Fibroblast of skin of left biceps (primary cell): ENCODE data around the gene SNX10.

Experiments
- DNase-seq, 2 experiments: peaks; one replicate each; pipeline ENCODE4 v3.0.0-alpha.2; 2013; ENCODE audit warnings: low read depth in 2 of 2

The SNX10 gene

DNA sequence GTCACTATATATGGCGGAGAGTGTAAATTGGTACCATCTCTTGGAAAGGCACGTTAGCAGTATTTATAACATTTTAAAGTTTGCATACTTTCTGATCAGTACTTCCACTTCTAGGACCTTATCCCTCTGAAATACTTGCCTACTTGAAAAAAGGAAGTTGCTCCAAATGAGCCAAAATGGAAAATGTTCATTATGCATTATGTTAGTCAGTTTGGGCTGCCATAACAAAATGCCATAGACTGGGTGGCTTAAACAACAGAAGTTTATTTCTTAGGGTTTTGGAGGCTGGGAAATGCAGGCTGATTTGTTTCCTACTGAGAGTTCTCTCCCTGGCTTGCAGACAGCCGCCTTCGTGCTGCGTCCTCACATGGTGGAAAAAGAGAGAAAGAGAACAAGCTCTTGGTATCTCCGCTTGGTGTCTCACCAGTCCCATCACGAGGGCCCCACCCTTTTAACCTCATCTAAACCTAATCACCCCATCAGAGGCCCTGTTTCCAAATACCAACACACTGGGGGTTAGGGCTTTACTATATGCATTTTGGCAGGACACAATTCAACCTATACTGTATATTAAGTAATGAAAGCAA is 6.9 kb downstream of the SNX10 start:
- no peak for DNase-seq

DNA sequence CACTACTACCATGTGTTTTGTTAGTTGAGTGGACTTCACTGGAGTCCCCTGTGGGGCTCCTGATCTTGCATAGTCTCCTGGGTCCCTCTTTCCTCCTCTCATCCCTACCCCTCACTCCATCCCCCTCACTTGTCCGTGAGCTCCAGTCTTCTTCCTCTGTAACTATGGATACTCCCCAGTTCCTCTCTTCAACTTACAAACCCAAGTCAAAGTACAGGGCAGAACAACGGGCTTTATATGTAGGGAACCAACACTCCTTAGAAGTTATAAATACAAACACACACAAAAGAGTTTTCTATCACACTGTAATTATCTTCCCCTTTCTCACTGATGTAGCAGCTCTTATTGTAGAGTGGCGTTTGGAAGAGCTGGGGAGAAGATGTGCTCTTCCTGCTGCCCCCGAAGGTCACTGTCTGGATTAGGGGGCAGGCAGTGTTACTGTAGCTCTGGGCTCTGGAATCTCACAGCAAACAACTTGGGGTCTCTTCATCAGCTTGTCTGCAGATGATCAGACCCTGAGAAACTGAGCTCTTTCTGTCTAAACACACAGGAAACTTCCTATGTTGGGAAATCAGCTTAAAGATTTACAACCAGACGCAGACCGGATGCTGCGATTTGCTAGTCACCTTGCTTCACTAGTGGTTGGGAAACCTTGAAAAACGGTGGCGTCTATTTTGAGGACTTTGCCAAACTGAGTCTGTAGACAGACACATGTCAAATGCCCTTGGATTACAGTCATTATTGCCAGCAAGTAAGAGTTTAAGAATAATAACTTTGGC is 13.6 kb downstream of the SNX10 start:
- DNase-seq, result no peak

DNA sequence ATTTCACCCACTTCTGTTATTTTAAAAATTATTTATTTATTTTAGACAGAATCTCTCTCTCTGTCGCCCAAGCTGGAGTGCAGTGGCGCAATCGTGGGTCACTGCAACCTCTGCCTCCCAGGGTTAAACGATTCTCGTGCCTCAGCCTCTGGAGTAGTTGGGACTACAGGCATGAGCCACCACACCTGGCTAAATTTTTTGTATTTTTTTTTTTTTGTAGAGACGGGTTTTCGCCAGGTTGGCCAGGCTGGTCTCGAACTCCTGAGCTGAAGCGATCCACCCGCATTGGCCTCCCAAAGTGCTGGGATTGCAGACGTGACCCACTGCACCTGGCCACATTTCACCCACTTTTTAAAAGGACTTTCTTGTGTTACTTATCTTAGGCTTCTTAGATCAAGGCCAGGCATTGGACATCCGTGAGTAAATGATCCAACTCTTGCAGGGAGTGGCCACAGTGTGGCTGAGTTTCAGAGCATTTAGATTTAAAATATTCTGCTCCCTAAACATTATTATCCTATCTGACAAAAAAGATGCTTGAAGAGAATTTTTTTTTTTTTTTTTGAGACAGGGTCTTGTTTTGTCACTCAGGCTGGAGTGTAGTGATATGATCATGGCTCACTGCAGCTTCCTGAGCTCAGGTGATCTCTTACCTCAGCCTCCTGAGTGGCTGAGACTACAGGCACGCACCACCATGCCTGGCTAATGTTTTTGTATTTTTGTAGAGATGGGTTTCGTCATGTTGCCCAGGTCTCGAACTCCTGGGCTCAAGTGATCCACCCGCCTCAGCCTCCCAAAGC is 14.4 kb downstream of the SNX10 start:
- DNase-seq, result no peak

DNA sequence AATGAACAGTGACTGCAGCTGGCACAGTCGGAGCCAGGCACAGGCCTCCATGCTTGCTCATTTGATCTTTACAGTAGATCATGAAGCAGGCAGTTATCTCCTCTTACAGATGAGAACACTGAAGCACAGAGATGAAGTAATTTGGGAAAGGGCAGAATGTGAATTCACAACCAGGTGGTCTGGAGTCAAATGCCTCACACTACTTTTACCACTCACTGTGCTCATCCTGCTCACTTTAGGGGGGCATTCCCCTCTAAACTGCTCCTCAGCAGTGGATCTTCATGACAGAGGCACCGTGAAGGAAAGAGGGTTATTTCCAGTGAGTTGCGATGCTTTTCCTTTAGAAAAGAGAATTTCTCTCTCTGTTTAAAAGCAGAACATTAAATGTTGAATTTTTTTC is 15.1 kb downstream of the SNX10 start:
- DNase-seq, result no peak

DNA sequence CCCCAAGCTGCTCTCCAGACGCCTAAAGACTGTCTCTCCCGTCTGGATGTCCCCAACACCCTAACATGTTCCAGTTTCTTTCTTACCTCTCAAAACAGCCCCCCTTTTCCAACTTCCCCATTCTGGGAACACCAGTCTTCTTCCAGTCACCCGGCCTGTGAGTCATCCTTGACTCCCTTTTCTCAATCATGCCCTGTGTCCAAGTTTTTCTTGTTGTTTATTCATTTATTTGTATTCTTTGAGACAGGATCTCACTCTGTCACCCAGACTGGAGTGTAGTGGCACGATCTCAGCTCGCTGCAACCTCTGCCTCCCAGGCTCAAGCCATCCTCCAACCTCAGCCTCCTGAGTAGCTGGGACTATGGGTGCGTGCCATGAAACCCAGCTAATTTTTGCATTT is 15.6 kb downstream of the SNX10 start:
- DNase-seq, result no peak

DNA sequence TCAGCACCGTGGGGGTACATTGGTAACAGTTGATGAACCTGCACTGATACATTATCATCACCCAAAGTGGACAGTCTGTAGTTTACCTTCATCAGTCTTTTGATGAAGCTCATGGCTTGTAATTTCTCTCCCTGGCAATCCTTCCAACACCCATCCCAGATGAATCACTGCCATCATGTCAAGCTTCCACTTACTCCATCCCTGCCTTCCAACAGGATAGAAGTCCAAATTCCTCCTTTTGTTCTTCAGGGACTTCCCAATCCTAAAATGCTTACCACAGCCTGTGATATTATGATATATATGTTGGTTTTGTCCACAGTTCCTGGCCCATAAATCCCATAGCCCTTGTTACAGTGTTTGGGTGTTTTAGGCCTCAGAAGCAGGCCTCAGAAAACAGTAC is 16.1 kb downstream of the SNX10 start:
- no peak for DNase-seq

DNA sequence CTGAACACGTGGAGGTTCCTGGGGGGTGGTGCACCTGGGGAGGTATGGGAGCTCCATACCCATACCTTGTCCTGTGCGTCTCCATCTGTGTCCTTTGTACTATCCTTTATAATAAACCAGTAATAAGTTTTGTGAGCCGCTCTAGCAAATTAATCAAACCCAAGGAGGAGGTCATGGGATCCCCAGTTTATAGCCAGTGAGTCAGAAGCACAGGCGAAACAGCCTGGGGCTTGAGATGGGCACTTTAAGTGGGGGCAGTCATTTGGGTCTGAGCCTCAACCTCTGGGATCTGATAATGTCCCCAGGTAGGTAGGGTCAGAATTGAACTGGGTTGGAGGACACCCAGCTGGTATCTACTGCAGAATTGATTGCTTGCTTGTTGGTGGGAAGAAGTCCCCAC is 16.9 kb downstream of the SNX10 start:
- no peak for DNase-seq

DNA sequence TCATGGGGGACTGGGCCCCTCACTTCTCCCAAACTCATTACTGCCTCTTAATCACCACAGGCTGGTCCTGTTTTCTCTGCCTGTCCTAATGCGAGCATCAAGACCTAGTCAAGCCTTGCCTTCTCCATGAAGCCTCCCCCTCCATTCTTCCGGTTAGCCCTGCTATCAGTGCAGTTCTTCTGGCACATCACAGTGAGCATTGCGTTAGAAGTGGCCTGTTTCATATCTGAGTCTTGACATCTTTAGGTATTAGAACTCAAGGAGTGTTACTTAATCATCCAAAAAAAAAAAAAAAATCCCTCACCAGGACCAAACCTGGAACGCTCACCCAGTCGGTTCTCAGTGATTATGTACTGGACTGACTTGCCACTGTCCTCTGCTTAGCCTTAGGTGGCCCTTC is 17.4 kb downstream of the SNX10 start:
- DNase-seq, result no peak

DNA sequence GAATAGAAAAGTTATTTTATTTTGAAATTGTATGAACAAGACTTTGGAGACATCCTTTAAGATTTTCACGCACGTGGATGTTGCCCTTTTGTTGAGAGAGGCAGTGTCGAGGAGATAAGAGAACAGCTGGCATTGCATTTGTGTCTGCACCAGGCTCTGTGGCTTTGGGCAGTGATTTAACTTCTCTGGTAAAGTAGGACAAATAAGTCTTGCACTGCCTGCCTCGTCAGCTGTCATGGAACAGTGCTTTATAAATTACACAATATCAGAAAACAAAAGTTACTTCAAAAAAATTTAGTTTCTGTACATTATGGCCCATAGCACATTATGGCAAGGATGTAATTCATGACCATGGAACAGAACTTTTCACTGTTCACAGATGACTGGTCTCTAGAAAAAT is 20.1 kb downstream of the SNX10 start:
- DNase-seq, result no peak

DNA sequence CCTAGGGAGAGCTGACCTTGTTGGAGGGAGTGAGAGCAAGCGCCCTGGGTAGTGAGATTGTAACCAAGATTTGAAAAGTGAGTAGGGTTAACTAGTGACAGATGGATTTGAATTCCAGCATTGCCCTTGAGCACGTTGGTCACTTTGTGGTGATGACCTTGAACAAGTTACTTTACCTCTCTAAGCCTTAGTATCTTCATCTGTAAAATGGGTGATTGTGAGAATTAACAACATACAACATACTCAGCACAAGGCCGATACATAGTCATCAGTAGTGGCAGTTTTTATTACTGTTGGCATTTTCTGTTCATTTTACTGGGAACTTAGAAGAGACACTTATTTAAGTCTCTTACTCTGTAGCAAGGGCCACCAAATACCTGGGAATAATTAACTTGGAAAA is 25.5 kb downstream of the SNX10 start:
- DNase-seq, result no peak

DNA sequence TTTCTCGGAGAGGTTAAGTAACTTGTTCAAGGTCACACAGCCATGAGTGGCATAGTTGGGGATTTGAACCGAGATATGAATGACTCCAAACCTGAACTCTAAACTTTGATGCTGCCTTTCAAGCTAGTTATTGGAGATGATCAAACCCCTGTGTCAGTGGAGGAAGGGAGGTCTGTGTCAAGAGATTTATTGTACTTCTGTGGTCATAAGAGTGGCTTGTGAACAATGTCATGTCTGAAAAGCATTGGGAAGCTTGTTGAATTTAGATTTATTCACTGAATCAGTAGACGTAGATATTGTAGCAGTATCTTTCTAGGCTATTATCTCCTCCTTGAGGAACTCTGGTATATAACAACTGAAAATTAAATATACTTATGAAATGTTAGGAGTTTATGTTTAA is 27.3 kb downstream of the SNX10 start:
- no peak for DNase-seq

DNA sequence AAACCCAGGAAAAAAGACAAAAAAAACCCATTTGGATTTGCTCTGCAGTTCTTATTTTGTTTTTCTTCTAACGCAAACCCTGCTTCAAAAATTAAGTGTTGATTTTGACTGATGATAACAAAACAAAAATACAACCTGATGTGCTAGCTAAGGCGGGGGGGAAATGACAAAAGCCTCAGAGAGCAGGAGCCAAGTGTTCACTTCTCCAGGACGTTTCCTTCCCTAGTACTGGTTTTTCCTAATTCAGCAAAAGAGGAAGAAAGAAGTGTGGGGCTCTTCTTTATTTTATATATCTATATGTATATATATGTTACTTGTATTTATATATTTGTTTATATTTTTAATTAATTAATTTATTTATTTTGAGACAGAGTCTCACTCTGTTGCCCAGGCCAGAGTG is 28.0 kb downstream of the SNX10 start:
- DNase-seq, result no peak

DNA sequence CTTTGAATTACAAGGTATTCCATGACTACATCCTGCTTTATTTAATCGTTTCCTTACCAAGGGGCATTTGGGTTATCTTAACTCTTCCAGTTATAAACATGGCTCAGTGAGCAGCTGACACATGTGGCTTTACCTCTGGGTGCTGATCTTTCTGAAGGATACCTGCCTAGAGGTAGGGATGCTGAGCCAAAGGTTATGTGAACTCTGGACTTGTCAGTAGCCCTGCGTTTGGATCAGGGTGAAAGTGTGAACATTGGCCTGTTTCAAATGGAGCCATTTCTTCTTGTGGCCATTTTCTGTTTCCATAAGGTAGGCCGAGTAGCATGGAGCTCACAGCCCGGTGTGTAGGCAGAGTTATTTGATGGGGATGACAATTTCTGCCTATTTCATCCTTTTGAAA is 29.2 kb downstream of the SNX10 start:
- DNase-seq, result no peak

DNA sequence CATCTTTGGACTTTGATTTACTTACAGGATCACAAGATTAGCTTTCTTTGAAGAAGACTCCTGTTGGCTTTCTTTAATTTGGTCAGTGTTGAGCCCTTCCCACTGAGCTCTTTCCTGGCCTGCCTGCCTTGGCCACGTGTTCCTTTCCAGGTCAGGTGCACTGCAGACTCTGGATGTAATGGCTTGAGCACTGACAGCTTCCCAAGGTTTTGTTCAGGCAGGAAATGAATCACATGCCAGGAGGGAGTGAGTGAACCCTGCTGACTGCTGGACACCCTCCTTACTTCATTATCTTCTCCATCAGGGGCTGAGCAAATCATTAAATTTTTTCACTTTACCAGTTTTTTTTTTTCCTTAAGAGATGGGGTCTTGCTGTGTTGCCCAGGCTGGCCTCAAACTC is 29.8 kb downstream of the SNX10 start:
- DNase-seq, result no peak

DNA sequence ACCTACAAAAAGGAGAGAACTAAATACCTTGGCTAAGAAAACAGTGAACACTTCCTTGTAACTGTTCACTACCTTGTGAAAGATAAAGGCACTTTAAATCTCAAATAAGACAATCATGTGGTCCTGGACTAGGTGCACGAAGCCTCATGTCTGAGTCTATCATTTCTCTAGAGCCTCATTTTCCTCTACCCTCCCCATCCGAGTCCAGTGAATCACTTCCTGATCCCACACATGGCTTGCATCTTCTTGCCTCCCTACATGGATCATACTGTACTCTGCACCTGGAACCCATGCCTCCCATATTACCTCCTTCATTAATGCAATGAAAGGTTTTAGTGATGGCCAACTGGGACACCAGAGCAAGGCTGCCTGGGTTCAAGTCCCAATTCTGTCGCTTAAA is 34.5 kb downstream of the SNX10 start:
- DNase-seq, result no peak

DNA sequence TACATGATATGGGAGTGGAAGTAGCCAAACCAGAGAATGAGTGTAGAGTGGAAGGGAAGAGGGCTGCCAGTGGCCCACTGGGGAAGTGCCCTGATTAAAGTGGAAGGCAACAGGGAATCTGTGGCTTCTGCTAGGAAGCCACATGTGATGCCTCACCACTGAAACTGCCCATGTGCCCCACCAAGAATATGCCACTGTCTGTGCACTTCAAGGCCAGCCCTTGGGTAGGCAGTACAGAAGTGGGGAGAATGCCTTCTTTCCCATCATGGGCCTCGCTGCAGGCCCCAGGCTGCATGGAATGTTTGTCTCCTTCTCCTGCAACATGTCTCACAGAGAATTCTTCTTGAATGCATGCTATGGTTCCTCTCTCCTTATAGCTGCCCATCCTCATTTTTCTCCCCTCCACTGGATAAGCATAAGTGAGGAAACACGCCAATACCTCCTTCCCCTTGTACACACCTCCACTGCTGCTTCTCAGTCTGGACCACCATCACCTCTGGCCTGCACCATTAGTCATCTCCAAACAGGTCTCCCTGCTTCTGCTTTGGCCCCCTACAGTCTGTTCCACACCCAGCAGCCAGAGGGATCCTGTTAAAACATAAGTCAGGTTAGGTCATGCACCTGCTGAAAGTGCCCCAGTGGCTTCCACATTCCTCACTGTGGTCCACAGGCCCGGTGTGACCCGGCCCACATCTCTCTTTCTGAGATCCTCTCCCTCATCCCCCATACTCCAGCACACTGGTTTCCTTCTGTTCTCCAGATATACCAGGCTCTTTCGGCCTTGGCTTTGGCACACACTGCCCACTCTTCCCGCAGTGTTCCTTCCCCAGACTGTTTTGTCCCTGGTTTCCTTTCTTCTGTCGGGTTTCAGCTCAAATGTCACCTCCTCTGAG is 37.1 kb downstream of the SNX10 start:
- DNase-seq, result no peak

DNA sequence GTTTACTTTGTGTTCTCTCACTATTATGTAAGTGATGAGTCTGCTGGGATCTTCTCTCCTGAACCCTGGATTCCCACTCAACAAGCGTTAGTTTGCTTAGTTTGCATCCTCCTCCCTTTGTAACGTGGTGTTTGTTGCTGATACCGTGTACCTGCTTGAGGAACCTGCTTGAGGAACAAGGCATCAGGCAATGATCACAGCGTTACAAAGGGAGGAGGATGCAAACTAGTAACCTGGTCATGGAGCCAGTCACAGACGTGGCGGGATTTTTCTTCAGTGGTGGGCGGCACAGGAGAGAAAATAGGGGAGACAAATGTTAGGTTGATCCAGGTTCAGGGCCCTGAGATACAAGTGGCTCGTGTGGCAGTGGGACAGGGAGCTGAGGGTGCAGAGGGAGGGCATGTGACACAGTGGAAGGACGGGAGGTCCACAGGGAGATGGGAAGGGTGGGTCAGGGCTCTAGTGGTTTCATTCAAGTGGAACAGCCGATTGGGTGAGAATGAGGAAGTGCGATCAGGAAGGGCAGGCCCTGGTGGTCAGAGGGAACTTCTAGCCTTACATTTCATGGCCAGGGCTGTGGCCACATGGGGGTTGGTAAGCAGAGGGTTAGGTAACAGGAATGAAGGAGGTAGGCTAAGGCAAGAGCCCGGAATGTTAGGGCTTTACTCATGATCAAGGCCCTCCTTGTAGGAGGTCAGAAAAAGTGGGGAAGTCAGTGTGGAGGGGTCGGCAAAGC is 38.0 kb downstream of the SNX10 start:
- DNase-seq, result no peak

DNA sequence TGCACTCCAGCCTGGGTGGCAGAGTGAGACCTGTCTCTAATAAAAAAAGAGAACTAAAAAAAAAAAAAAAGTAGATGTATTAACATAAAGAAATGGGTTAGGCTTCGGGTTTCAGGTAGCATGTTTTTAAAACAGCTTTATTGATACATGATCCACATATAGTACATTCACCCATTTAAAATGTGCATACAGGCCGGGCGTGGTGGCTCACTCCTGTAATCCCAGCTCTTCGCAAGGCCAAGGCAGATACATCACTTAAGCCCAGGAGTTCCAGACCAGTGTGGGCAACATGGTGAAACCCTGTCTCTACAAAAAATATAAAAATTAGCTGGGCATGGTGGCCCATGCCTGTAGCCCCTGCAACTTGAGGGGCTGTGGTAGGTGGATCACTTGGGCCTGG is 39.5 kb downstream of the SNX10 start:
- no peak for DNase-seq

DNA sequence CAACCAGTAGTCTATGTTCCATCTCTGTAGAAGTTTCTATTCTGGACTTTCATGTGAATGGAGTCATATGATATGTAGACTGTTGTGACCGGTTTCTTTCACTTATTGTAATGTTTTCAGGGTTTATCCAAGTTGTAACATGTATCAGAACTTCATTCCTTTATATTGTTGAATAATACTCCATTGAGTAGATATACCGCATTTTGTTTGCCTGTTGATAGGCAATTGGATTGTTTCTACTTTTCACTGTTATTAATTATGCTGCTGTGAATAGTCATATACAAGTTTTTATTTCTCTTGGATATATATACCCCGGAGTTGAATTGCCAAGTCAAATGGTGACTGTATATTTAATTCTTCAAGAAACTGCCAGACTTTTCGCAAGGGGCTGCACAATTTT is 40.1 kb downstream of the SNX10 start:
- no peak for DNase-seq

DNA sequence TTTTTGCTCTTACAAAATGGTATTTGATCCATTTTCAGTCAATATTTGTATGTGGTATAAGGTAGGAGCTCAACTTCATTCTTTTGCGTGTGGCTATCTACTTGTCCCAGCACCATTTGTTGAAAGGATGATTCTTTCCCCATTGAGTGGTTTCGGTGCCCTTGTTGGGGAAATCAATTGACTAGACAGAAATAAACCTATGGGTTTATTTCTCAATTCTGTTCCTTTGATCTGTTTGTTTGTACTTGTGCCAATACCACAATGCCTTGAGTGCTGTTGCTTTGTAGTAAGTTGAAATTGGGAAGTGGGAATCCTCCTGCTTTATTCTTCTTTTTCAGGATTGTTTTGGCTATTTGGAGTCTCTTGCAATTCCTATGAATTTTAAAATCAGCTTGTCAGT is 41.0 kb downstream of the SNX10 start:
- no peak for DNase-seq

DNA sequence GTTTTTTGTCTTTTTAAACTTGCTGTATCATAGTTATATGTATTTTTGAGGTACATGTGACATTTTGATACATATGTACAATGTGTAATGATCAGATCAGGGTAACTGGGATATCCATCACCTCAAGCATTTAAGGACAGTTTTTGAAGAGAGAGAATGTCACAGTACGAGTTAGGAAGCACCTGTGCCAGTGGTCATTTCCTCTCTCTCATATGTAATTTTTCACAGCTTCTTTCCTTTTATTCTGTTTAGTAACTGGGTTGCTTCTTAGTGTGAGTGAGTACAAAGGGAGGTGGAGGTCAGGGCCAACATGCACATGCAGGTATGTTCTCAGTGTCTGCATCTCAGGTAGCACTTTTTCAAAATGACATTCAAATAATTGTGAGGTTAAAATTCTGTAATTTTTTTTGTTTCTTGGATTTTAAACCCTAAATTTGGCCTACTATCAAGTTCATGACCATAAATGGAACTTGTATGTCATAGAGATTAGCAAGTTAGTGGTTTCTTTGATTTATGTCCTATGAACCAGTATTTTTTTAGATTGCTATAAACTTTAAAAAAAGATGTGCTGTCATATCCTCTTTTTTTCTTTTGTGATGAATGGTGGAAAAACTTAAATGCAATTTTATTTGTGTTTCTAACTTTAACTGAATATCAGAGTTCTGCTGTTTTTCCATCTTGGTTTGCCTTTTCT is 42.7 kb downstream of the SNX10 start:
- no peak for DNase-seq
